GM12891 (cell line): ENCODE measurements around the gene TNFSF13.

Experiments used
- POLR2A ChIP-seq: IDR thresholded peaks from 2 replicates; pipeline ENCODE4 v1.6.1; 2011; ENCODE audit warnings: low read depth, low read length, control low read depth
- POLR2AphosphoS5 ChIP-seq: IDR thresholded peaks from 2 replicates; pipeline ENCODE4 v1.6.1; 2011; ENCODE audit warnings: low read depth, low read length, control low read depth
- POU2F2 ChIP-seq: IDR thresholded peaks from 2 replicates; pipeline ENCODE4 v1.6.1; 2011; ENCODE audit warnings: low read depth, mild to moderate bottlenecking, control low read depth, low read length, moderate library complexity

- peak; percentile 75 for TF ChIP-seq POLR2AphosphoS5
- no peak for TF ChIP-seq POLR2A
- no peak for TF ChIP-seq POU2F2
These were observed 47.4 kb upstream of the TNFSF13 start for GRCh38 chr17:7511108-7511507.
